HCT116 (cell line): Measurements from ENCODE around the gene LY6G6F. TPM values are rescaled to one million over a fixed set of nuclear protein-coding genes. Genes with fewer than 3 reads are reported as not detected.

Experiments
- ATAC-seq: fragments of 200-7000 bp; cut with Tn5 transposase; 2 replicates; pipeline ENCODE4 v1.9.1; 2020; ENCODE audit warnings: mild to moderate bottlenecking, moderate library complexity
- BruUV-seq: library from RNA; stranded (reverse); fragments of 400-500 nt; replicated peaks from 2 replicates; lab custom pipeline; 2021; lab: Mats Ljungman, UMichigan
- CTCF ChIA-PET: fragments of 300-600 bp; sonication (Branson Sonifier 250); formaldehyde crosslinking; loops from one replicate; lab custom pipeline; 2021; ENCODE audit warnings: antibody characterized with exemption; lab: Charles Lee
- POLR2A ChIA-PET: fragments of 300-600, 350-600 bp; sonication (Branson Sonifier 250); formaldehyde crosslinking; loops from one replicate; lab custom pipeline; 2021; ENCODE audit warnings: antibody characterized with exemption; lab: Charles Lee
- RAD21 ChIA-PET, 2 experiments: fragments of 300-600 bp; sonication (Branson Sonifier 250); formaldehyde crosslinking; loops; one replicate each; lab custom pipeline; 2023; ENCODE audit warnings: low total read pairs in 2 of 2; ENCODE audit not compliant: uncharacterized antibody in 2 of 2, unreplicated experiment in 2 of 2, low non-redundant PET in 1 of 2; lab: Charles Lee
- DNase-seq: peaks from one replicate; pipeline ENCODE4 v3.0.0-alpha.2; 2010; ENCODE audit warnings: low read depth, low spot score
- H2AFZ ChIP-seq: fragments of 200-600 bp; shearing (Covaris generic), sonication (generic); 2 replicates; pipeline ENCODE4 v1.6.1; 2017; ENCODE audit warnings: low read depth, mixed run types, mixed read lengths, antibody characterized with exemption, low read length; ENCODE audit not compliant: poor library complexity, severe bottlenecking
- H3K27ac ChIP-seq: 2 replicates; pipeline ENCODE4 v1.5.1; 2012; ENCODE audit warnings: low read depth, low read length
- H3K27me3 ChIP-seq: fragments of 200-600 bp; sonication (generic); 2 replicates; pipeline ENCODE4 v1.6.1; 2016; ENCODE audit warnings: mixed run types, low read length, mixed read lengths; ENCODE audit not compliant: insufficient read depth
- H3K36me3 ChIP-seq, 2 experiments: fragments of 200-500 bp in 1 of 2; fragments of 200-600 bp in 1 of 2; sonication (Bioruptor generic) in 1 of 2; sonication (generic) in 1 of 2; 2 replicates each; pipeline versions ENCODE4 v1.5.1 to v1.6.1; 2014 to 2016; ENCODE audit warnings: low read length in 2 of 2, inconsistent platforms in 1 of 2, mixed read lengths in 1 of 2, mixed run types in 1 of 2; ENCODE audit not compliant: insufficient read depth in 2 of 2, control insufficient read depth in 1 of 2
- H3K4me1 ChIP-seq, 2 experiments: fragments of 200-600 bp in 1 of 2; sonication (generic) in 1 of 2; 2 replicates each; pipeline versions ENCODE4 v1.5.1 to v1.6.1; 2012 to 2017; ENCODE audit warnings: low read length in 2 of 2, inconsistent platforms in 1 of 2, mild to moderate bottlenecking in 1 of 2, mixed read lengths in 1 of 2, mixed run types in 1 of 2, moderate library complexity in 1 of 2; ENCODE audit not compliant: insufficient read depth in 2 of 2, control insufficient read depth in 1 of 2
- H3K4me2 ChIP-seq: fragments of 200-600 bp; sonication (generic); 2 replicates; pipeline ENCODE4 v1.6.1; 2017; ENCODE audit warnings: mixed run types, low read length, mixed read lengths
- H3K4me3 ChIP-seq, 2 experiments: fragments of 200-600 bp in 1 of 2; sonication (generic) in 1 of 2; replicated peaks in 1 of 2; 2 replicates each; pipeline ENCODE4 v1.5.1; 2011 to 2016; ENCODE audit warnings: low read length in 2 of 2, control low read depth in 1 of 2, low read depth in 1 of 2, mild to moderate bottlenecking in 1 of 2, mixed read lengths in 1 of 2, mixed run types in 1 of 2
- H3K79me2 ChIP-seq: fragments of 200-600 bp; sonication (generic); 2 replicates; pipeline ENCODE4 v1.6.1; 2017; ENCODE audit warnings: mild to moderate bottlenecking, mixed run types, low read length, moderate library complexity, mixed read lengths; ENCODE audit not compliant: insufficient read depth
- H3K9ac ChIP-seq: fragments of 200-600 bp; sonication (generic); 2 replicates; pipeline ENCODE4 v1.6.1; 2016; ENCODE audit warnings: low read length, mixed read lengths
- H3K9me2 ChIP-seq: fragments of 200-600 bp; sonication (generic), shearing (Covaris generic); 2 replicates; pipeline ENCODE4 v1.6.1; 2017; ENCODE audit warnings: mixed run types, mild to moderate bottlenecking, moderate library complexity; ENCODE audit not compliant: insufficient read depth
- H3K9me3 ChIP-seq, 2 experiments: fragments of 200-500 bp in 1 of 2; fragments of 200-600 bp in 1 of 2; sonication (Bioruptor generic) in 1 of 2; sonication (generic) in 1 of 2; 2 replicates each; pipeline ENCODE4 v1.6.1; 2014 to 2017; ENCODE audit warnings: low read length in 2 of 2, mixed read lengths in 2 of 2, inconsistent platforms in 1 of 2, low read depth in 1 of 2, mild to moderate bottlenecking in 1 of 2, mixed run types in 1 of 2, moderate library complexity in 1 of 2; ENCODE audit not compliant: control insufficient read depth in 1 of 2, insufficient read depth in 1 of 2
- H4K20me1 ChIP-seq: fragments of 200-600 bp; sonication (generic), shearing (Covaris generic); 2 replicates; pipeline ENCODE4 v1.6.1; 2017; ENCODE audit warnings: mixed run types, mild to moderate bottlenecking, moderate library complexity; ENCODE audit not compliant: insufficient read depth
- CBX3 ChIP-seq: IDR thresholded peaks from 2 replicates; pipeline ENCODE4 v1.6.1; 2012; ENCODE audit warnings: low read depth
- POLR2AphosphoS5 ChIP-seq: IDR thresholded peaks from 2 replicates; pipeline ENCODE4 v1.6.1; 2011; ENCODE audit warnings: mild to moderate bottlenecking, low read depth, low read length, moderate library complexity
- REST ChIP-seq: IDR thresholded peaks from 2 replicates; pipeline ENCODE4 v1.6.1; 2012; ENCODE audit warnings: low read depth
- SIN3A ChIP-seq: IDR thresholded peaks from 2 replicates; pipeline ENCODE4 v1.6.1; 2012; ENCODE audit warnings: low read depth
- ZFX ChIP-seq: fragments of 450-650 bp; IDR thresholded peaks from 2 replicates; pipeline ENCODE4 v1.6.1; 2017
- intact Hi-C: fragments of 100-400 bp; cut with micrococcal nuclease; formaldehyde crosslinking; loops from 2 replicates; pipeline ENCODE4 v1.10.0; 2022
- total RNA-seq: library from RNA; stranded (reverse); gene quantifications from one replicate; pipeline ENCODE4 v1.2.1, GENCODE V29; 2021; ENCODE audit not compliant: unreplicated experiment

LY6G6F gene
- total RNA-seq, 1 experiment from 2014 or later, result not detected

- TF ChIP-seq SIN3A (no peak), POLR2AphosphoS5 (0 out of 2 replicates have a peak, but pooled peaks have one; percentile 11), CBX3 (no peak)
These were observed 26.2 kb upstream of the LY6G6F start, which contains the start of gene LY6G5C (continued) for GRCh38 chr6:31680226-31681134.

- H3K9me2 ChIP-seq, result no peaks in the 10 kb centered on the region
- ATAC-seq, result peak; percentile 67
- H3K4me3 ChIP-seq, result peak overlapping the region; percentile 53 to 61
- TF ChIP-seq ZFX (peak; percentile 52; the same call in 1 of the 2 replicates), REST (no peak)
- peak overlapping the region; percentile 64 for H3K9ac ChIP-seq
- peaks cover 4 to 19% of the 10 kb centered on the region in 2 experiments; a peak in 3 of 4 replicates for H3K4me1 ChIP-seq
- no peaks in the 10 kb centered on the region for H3K9me3 ChIP-seq
- H2AFZ ChIP-seq, result peak overlapping the region; percentile 57
- POLR2A ChIA-PET, result interaction anchor here (0.7 to 0.9 kb wide), 2 partner anchors 48 to 146 kb away, joined by 3 read pairs; partner anchors contain the start of genes DDAH2 and HSPA1B
- no peak for DNase-seq
- TSS peak; percentile 49 for BruUV-seq
- H3K79me2 ChIP-seq, result no peaks in the 10 kb centered on the region
- H3K27me3 ChIP-seq, result no peaks in the 10 kb centered on the region
- intact Hi-C loops, result loop anchor here (2.0 kb wide), 1 partner anchor 50 kb away; no protein-coding TSS in a partner anchor
- RAD21 ChIA-PET, result interaction anchor here (0.6 to 0.9 kb wide), 3 partner anchors 54 to 370 kb away, joined by 3 read pairs; no protein-coding TSS in a partner anchor
- no peaks in the 10 kb centered on the region for H3K36me3 ChIP-seq
- CTCF ChIA-PET, result interaction anchor here (0.7 to 2.2 kb wide), 4 partner anchors 58 to 271 kb away, joined by 3 to 9 read pairs (median 6); partner anchors contain the start of gene MSH5
- H3K27ac ChIP-seq, result peak overlapping the region; percentile 70
- H4K20me1 ChIP-seq, result no peaks in the 10 kb centered on the region
- H3K4me2 ChIP-seq, result peak overlapping the region; percentile 85
These were observed 25.5 kb upstream of the LY6G6F start for GRCh38 chr6:31681135-31681671.
